Eye (tissue), 1 donor: ENCODE results near the gene PARVB.

ENCODE experiments used
- DNase-seq: peaks from one replicate; pipeline ENCODE4 v3.0.0-alpha.2; 2015

The PARVB gene

GRCh38 chr22:44186121-44186510, 162.0 kb downstream of the PARVB start:
- no peak for DNase-seq

- DNase-seq: no peak
These were observed 162.6 kb downstream of the PARVB start for GRCh38 chr22:44186737-44187136.

- DNase-seq: no peak
These were observed 163.6 kb downstream of the PARVB start for GRCh38 chr22:44187652-44188230.

- DNase-seq: no peak
These were observed 164.2 kb downstream of the PARVB start for GRCh38 chr22:44188316-44188715.

- no peak for DNase-seq
These were observed 165.0 kb downstream of the PARVB start for GRCh38 chr22:44188986-44189630.

- DNase-seq: no peak
These were observed 166.4 kb downstream of the PARVB start for GRCh38 chr22:44190381-44190976.

GRCh38 chr22:44191036-44191454, 166.9 kb downstream of the PARVB start:
- no peak for DNase-seq

GRCh38 chr22:44192098-44192815, 168.2 kb downstream of the PARVB start:
- no peak for DNase-seq

GRCh38 chr22:44192816-44193534, 168.9 kb downstream of the PARVB start:
- DNase-seq: no peak

GRCh38 chr22:44193535-44193891, 169.4 kb downstream of the PARVB start:
- DNase-seq: no peak

GRCh38 chr22:44194569-44194968, 170.5 kb downstream of the PARVB start:
- no peak for DNase-seq

- no peak for DNase-seq
These were observed 171.2 kb downstream of the PARVB start for GRCh38 chr22:44195189-44195871.

- no peak for DNase-seq
These were observed 172.1 kb downstream of the PARVB start for GRCh38 chr22:44196241-44196640.

GRCh38 chr22:44196731-44197131, 172.6 kb downstream of the PARVB start:
- no peak for DNase-seq

GRCh38 chr22:44197271-44197670, 173.2 kb downstream of the PARVB start:
- no peak for DNase-seq

- no peak for DNase-seq
These were observed 175.1 kb downstream of the PARVB start for GRCh38 chr22:44199164-44199563.

GRCh38 chr22:44199866-44200265, 175.8 kb downstream of the PARVB start:
- DNase-seq: no peak

GRCh38 chr22:44200451-44200850, 176.3 kb downstream of the PARVB start:
- DNase-seq: no peak

- no peak for DNase-seq
These were observed 176.9 kb downstream of the PARVB start for GRCh38 chr22:44200855-44201550.

GRCh38 chr22:44201665-44202064, 177.6 kb downstream of the PARVB start:
- DNase-seq: no peak

GRCh38 chr22:44202261-44202789, 178.2 kb downstream of the PARVB start:
- DNase-seq: peak; percentile 34

- DNase-seq: no peak
These were observed 179.1 kb downstream of the PARVB start for GRCh38 chr22:44203203-44203602.
